ENCODE results near the gene ATF6. TPM values are rescaled to one million over a fixed set of nuclear protein-coding genes. Genes with fewer than 3 reads are reported as not detected.

The ATF6 gene
- total RNA-seq, 1 donor, result 28.6 TPM

DNA sequence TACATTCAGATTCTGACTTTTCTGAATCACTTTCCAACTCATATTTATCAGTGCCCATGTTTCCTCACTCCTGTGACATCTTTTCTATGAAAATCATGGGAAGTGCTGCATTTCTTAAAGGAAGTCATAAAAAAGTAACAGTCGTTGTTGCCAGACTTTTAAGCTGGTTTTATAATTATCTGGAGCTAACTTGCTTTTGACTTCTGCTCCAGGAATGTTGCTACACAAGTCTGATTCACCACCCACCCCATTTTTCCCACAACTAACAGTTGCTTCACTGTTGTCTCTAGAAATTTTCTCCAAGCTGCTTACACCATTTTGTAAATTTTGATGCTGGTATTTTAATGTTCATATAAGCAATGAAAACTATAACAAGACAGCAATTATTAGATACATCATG is 32.6 kb upstream of the ATF6 start:
- Histone ChIP-seq H4K20me1 (ENCODE audit: insufficient read depth, low read length) (no peaks in the 10 kb centered on the region), H3K27me3 (ENCODE audit: insufficient read depth, low read length) (no peaks in the 10 kb centered on the region), H3K4me2 (ENCODE audit: insufficient read depth, low read length) (no peak overlapping the region), H3K9me3 (ENCODE audit: low read depth, low read length) (no peaks in the 10 kb centered on the region), H3K4me1 (ENCODE audit: insufficient read depth, low read length) (peaks cover 33% of the 10 kb centered on the region), H3K79me2 (ENCODE audit: insufficient read depth, low read length) (no peaks in the 10 kb centered on the region), H3K27ac (ENCODE audit: low read depth, low read length) (peak overlapping the region; percentile 80), H3K4me3 (ENCODE audit: insufficient read depth, low read length) (no peak overlapping the region), H3K36me3 (ENCODE audit: insufficient read depth, low read length) (no peaks in the 10 kb centered on the region), H2AFZ (ENCODE audit: low read length) (no peak overlapping the region)
- TF ChIP-seq, protein P1, sequence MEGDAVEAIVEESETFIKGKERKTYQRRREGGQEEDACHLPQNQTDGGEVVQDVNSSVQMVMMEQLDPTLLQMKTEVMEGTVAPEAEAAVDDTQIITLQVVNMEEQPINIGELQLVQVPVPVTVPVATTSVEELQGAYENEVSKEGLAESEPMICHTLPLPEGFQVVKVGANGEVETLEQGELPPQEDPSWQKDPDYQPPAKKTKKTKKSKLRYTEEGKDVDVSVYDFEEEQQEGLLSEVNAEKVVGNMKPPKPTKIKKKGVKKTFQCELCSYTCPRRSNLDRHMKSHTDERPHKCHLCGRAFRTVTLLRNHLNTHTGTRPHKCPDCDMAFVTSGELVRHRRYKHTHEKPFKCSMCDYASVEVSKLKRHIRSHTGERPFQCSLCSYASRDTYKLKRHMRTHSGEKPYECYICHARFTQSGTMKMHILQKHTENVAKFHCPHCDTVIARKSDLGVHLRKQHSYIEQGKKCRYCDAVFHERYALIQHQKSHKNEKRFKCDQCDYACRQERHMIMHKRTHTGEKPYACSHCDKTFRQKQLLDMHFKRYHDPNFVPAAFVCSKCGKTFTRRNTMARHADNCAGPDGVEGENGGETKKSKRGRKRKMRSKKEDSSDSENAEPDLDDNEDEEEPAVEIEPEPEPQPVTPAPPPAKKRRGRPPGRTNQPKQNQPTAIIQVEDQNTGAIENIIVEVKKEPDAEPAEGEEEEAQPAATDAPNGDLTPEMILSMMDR (IDR thresholded peaks at IDR 0.05; ENCODE audit: extremely low read depth, low read depth, low read length), result no peak
- peak; percentile 91 for DNase-seq (ENCODE audit: insufficient read length, low spot score, missing footprints)

DNA sequence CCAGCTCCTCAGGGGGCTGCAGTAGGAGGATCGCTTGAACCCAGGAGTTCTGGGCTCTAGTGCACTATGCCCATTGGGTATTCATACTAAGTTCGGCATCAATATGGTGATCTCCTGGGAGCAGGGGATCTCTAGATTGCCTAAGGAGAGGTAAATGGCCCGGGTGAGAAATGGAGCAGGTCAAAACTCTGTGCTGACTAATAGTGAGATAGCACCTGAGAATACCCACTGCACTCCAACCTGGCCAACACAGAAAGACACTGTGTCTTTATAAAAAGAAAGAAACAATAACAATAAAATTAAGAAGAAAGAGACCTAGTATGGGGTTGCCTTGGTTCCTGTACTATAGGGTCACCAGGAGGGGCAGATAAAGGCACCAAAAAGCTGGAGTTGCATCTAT is 30.3 kb upstream of the ATF6 start:
- TF ChIP-seq, protein P1 (IDR thresholded peaks at IDR 0.05; ENCODE audit: extremely low read depth, low read depth, low read length), result no peak
- Histone ChIP-seq H2AFZ (ENCODE audit: low read length) (no peak overlapping the region), H3K27me3 (ENCODE audit: insufficient read depth, low read length) (no peaks in the 10 kb centered on the region)

DNA sequence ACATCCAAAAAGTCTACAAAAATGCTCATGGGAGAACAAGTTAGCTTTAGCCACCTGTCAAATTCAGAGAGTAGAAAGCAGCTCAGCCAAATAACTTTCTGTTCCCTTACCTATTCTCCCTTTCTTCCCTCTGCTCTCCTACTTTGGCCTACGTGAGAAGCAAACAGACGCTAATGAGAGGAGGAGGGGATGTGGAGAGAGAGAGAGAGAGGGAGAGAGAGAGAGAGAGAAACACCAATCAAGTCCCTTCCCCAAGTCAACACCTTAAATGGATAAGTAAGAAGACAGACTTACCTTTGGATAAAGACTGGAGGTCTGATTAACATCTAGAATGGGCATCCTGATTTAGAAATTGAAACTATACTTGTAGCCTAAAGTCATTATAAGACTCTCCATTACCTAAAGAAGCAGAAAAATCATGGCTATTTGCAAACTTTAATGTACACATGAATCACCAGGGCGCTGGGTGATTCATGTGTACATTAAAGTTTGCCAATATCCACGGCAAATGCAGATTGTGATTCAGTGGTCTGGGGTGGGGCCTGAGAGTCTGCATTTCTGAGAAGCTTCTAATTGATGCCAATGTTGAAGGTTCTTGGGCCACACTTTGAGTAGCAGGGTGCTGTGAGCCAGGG is 29.7 kb upstream of the ATF6 start:
- TF ChIP-seq, protein P1 (IDR thresholded peaks at IDR 0.05; ENCODE audit: extremely low read depth, low read depth, low read length), result no peak
- Histone ChIP-seq H3K27ac (ENCODE audit: low read depth, low read length) (no peak overlapping the region), H4K20me1 (ENCODE audit: insufficient read depth, low read length) (no peaks in the 10 kb centered on the region), H3K4me3 (ENCODE audit: insufficient read depth, low read length) (no peak overlapping the region), H3K36me3 (ENCODE audit: insufficient read depth, low read length) (no peaks in the 10 kb centered on the region), H3K4me2 (ENCODE audit: insufficient read depth, low read length) (peak overlapping the region; percentile 5), H3K79me2 (ENCODE audit: insufficient read depth, low read length) (no peaks in the 10 kb centered on the region), H3K9me3 (ENCODE audit: low read depth, low read length) (no peaks in the 10 kb centered on the region), H3K4me1 (ENCODE audit: insufficient read depth, low read length) (peaks cover 25% of the 10 kb centered on the region), H3K27me3 (ENCODE audit: insufficient read depth, low read length) (no peaks in the 10 kb centered on the region), H2AFZ (ENCODE audit: low read length) (peak overlapping the region; percentile 64)
- no peak for DNase-seq (ENCODE audit: insufficient read length, low spot score, missing footprints)

More for the DNA sequence above, 30.3 kb upstream of the ATF6 start:
- no peaks in the 10 kb centered on the region for H3K36me3 ChIP-seq (ENCODE audit: insufficient read depth, low read length)
- H4K20me1 ChIP-seq (ENCODE audit: insufficient read depth, low read length), result no peaks in the 10 kb centered on the region
- H3K9me3 ChIP-seq (ENCODE audit: low read depth, low read length), result no peaks in the 10 kb centered on the region
- no peak for DNase-seq (ENCODE audit: insufficient read length, low spot score, missing footprints)
- H3K79me2 ChIP-seq (ENCODE audit: insufficient read depth, low read length), result no peaks in the 10 kb centered on the region
- peaks cover 25% of the 10 kb centered on the region for H3K4me1 ChIP-seq (ENCODE audit: insufficient read depth, low read length)
- no peak overlapping the region for H3K4me2 ChIP-seq (ENCODE audit: insufficient read depth, low read length)
- H3K27ac ChIP-seq (ENCODE audit: low read depth, low read length), result no peak overlapping the region
- no peak overlapping the region for H3K4me3 ChIP-seq (ENCODE audit: insufficient read depth, low read length)

DNA sequence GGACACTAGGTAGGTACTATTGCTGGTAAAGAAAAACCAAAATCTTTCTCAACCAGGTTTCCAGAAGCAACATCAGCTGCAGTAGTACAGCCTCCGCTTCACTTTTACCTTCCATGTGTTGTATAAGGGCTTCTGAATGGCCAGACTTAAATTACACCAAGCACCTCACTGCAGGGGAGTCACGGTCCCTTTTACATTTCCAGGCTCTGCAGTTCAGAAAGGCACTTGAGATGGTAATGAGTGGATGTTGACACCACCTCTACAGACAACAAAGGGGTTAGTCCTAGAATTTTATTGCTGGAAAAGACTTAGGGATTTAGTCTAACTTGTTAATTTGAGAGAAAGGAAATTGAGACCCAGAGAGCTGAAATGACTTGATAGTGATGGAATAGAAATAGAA is 28.5 kb upstream of the ATF6 start:
- Histone ChIP-seq H3K4me2 (ENCODE audit: insufficient read depth, low read length) (no peak overlapping the region), H3K9me3 (ENCODE audit: low read depth, low read length) (no peaks in the 10 kb centered on the region), H2AFZ (ENCODE audit: low read length) (peak overlapping the region; percentile 28), H4K20me1 (ENCODE audit: insufficient read depth, low read length) (no peaks in the 10 kb centered on the region), H3K4me1 (ENCODE audit: insufficient read depth, low read length) (peaks cover 25% of the 10 kb centered on the region), H3K79me2 (ENCODE audit: insufficient read depth, low read length) (no peaks in the 10 kb centered on the region), H3K4me3 (ENCODE audit: insufficient read depth, low read length) (no peak overlapping the region), H3K27ac (ENCODE audit: low read depth, low read length) (no peak overlapping the region), H3K27me3 (ENCODE audit: insufficient read depth, low read length) (no peaks in the 10 kb centered on the region), H3K36me3 (ENCODE audit: insufficient read depth, low read length) (no peaks in the 10 kb centered on the region)
- DNase-seq (ENCODE audit: insufficient read length, low spot score, missing footprints), result no peak
- TF ChIP-seq, protein P1 (IDR thresholded peaks at IDR 0.05; ENCODE audit: extremely low read depth, low read depth, low read length), result no peak
